Measurements from ENCODE around the gene KRTAP3-1.

DNA sequence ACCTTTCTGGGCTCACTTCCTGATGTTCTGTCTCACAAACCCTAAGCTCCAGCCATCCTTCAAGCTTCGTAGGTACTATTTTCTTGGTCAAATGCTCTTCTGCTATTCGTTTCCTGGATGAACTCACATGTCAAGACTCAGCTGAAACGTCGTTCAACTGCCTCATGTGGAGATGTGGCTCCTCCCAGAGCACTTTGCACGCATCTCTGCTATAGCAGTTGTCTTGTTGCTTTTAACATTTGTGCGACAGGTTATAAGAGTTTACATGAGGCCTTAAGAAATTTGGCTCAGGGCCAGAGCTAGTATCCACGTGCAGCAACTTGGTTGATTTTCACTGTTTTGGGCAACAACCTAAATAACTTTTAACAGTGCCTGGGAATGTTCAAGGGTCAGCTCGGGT is 22.0 kb downstream of the KRTAP3-1 start:
- TF ChIP-seq, protein P1, sequence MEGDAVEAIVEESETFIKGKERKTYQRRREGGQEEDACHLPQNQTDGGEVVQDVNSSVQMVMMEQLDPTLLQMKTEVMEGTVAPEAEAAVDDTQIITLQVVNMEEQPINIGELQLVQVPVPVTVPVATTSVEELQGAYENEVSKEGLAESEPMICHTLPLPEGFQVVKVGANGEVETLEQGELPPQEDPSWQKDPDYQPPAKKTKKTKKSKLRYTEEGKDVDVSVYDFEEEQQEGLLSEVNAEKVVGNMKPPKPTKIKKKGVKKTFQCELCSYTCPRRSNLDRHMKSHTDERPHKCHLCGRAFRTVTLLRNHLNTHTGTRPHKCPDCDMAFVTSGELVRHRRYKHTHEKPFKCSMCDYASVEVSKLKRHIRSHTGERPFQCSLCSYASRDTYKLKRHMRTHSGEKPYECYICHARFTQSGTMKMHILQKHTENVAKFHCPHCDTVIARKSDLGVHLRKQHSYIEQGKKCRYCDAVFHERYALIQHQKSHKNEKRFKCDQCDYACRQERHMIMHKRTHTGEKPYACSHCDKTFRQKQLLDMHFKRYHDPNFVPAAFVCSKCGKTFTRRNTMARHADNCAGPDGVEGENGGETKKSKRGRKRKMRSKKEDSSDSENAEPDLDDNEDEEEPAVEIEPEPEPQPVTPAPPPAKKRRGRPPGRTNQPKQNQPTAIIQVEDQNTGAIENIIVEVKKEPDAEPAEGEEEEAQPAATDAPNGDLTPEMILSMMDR (IDR thresholded peaks at IDR 0.05): no peak
- no peak for TF ChIP-seq POLR2A (IDR thresholded peaks at IDR 0.05)
